ENCODE measurements around the gene FIGNL2. TPM values are rescaled to one million over a fixed set of nuclear protein-coding genes. Genes with fewer than 3 reads are reported as not detected.

FIGNL2 gene
- total RNA-seq, 2 experiments from 2014 or later = 0.25 to 0.36 TPM

GRCh38 chr12:51872689-51872981, 24.1 kb upstream of the FIGNL2 start:
- CTCF ChIA-PET = interaction anchor here (0.7 to 2.8 kb wide), 2 partner anchors 48 to 109 kb away, joined by 3 to 10 read pairs; no protein-coding TSS in a partner anchor
- intact Hi-C loops (cut with micrococcal nuclease) = loop anchor here (10.0 kb wide), 1 partner anchor 198 kb away; no protein-coding TSS in a partner anchor

GRCh38 chr12:51871918-51872688, 23.6 kb upstream of the FIGNL2 start:
- peaks cover 14% of the 10 kb centered on the region for H3K4me1 Mint-ChIP-seq (ENCODE audit: low read depth)
- H3K9me3 Mint-ChIP-seq = no peaks in the 10 kb centered on the region
- intact Hi-C loops (cut with micrococcal nuclease) = loop anchor here (10.0 kb wide), 1 partner anchor 197 kb away; no protein-coding TSS in a partner anchor
- DNase-seq = no peak
- H3K4me3 Mint-ChIP-seq = no peak overlapping the region
- no peaks in the 10 kb centered on the region for H3K36me3 Mint-ChIP-seq (ENCODE audit: low read depth)
- CTCF ChIA-PET = interaction anchor here (2.8 kb wide), 1 partner anchor 48 kb away, joined by 10 read pairs; no protein-coding TSS in a partner anchor
- peaks cover 31% of the 10 kb centered on the region for H3K27me3 Mint-ChIP-seq (ENCODE audit: low read depth)
- H3K27ac Mint-ChIP-seq = no peak overlapping the region

More at GRCh38 chr12:51872689-51872981, 24.1 kb upstream of the FIGNL2 start:
- Mint-ChIP-seq H3K36me3 (ENCODE audit: low read depth) (no peaks in the 10 kb centered on the region), H3K27me3 (ENCODE audit: low read depth) (peaks cover 26% of the 10 kb centered on the region), H3K9me3 (no peaks in the 10 kb centered on the region), H3K27ac (no peak overlapping the region), H3K4me1 (ENCODE audit: low read depth) (peaks cover 14% of the 10 kb centered on the region), H3K4me3 (no peak overlapping the region)
- DNase-seq = no peak

GRCh38 chr12:51871126-51871525, 22.6 kb upstream of the FIGNL2 start:
- Mint-ChIP-seq H3K36me3 (ENCODE audit: low read depth) (no peaks in the 10 kb centered on the region), H3K27ac (no peak overlapping the region), H3K4me1 (ENCODE audit: low read depth) (peaks cover 14% of the 10 kb centered on the region), H3K9me3 (no peaks in the 10 kb centered on the region), H3K27me3 (ENCODE audit: low read depth) (peaks cover 34% of the 10 kb centered on the region), H3K4me3 (no peak overlapping the region)
- CTCF ChIA-PET = no interaction called here
- intact Hi-C loops (cut with micrococcal nuclease) = loop anchor here (10.0 kb wide), 1 partner anchor 196 kb away; no protein-coding TSS in a partner anchor
- no peak for DNase-seq

GRCh38 chr12:51870504-51870903, 22.0 kb upstream of the FIGNL2 start:
- Mint-ChIP-seq H3K9me3 (no peaks in the 10 kb centered on the region), H3K4me1 (ENCODE audit: low read depth) (peaks cover 14% of the 10 kb centered on the region), H3K27me3 (ENCODE audit: low read depth) (peaks cover 37% of the 10 kb centered on the region), H3K4me3 (no peak overlapping the region), H3K27ac (no peak overlapping the region), H3K36me3 (ENCODE audit: low read depth) (no peaks in the 10 kb centered on the region)
- intact Hi-C loops (cut with micrococcal nuclease) = loop anchor here (10.0 kb wide), 1 partner anchor 196 kb away; no protein-coding TSS in a partner anchor
- CTCF ChIA-PET = interaction anchor here (1.2 kb wide), 1 partner anchor 9 kb away, joined by 3 read pairs; no protein-coding TSS in a partner anchor
- DNase-seq = no peak

- Mint-ChIP-seq H3K27ac (no peak overlapping the region), H3K36me3 (ENCODE audit: low read depth) (no peaks in the 10 kb centered on the region), H3K9me3 (no peaks in the 10 kb centered on the region), H3K4me3 (no peak overlapping the region), H3K27me3 (ENCODE audit: low read depth) (peaks cover 42% of the 10 kb centered on the region), H3K4me1 (ENCODE audit: low read depth) (peaks cover 14% of the 10 kb centered on the region)
- no peak for DNase-seq
- CTCF ChIA-PET = interaction anchor here (1.2 kb wide), 1 partner anchor 9 kb away, joined by 3 read pairs; no protein-coding TSS in a partner anchor
- intact Hi-C loops (cut with micrococcal nuclease) = loop anchor here (5.0 to 10.0 kb wide), 2 partner anchors 195 to 278 kb away; partner anchors contain the start of gene SCN8A
These were observed 21.4 kb upstream of the FIGNL2 start for GRCh38 chr12:51869931-51870330.

- peaks cover 16% of the 10 kb centered on the region for H3K4me1 Mint-ChIP-seq (ENCODE audit: low read depth)
- H3K27ac Mint-ChIP-seq = no peak overlapping the region
- CTCF ChIA-PET = interaction anchor here (1.2 kb wide), 1 partner anchor 10 kb away, joined by 3 read pairs; no protein-coding TSS in a partner anchor
- intact Hi-C loops (cut with micrococcal nuclease) = loop anchor here (5.0 kb wide), 1 partner anchor 277 kb away; the partner anchor contains the start of gene SCN8A
- H3K36me3 Mint-ChIP-seq (ENCODE audit: low read depth) = no peaks in the 10 kb centered on the region
- H3K27me3 Mint-ChIP-seq (ENCODE audit: low read depth) = peaks cover 46% of the 10 kb centered on the region
- DNase-seq = no peak
- no peaks in the 10 kb centered on the region for H3K9me3 Mint-ChIP-seq
- no peak overlapping the region for H3K4me3 Mint-ChIP-seq
These were observed 21.0 kb upstream of the FIGNL2 start for GRCh38 chr12:51869496-51869865.

GRCh38 chr12:51868821-51869495, 20.4 kb upstream of the FIGNL2 start:
- Mint-ChIP-seq H3K9me3 (no peaks in the 10 kb centered on the region), H3K27me3 (ENCODE audit: low read depth) (peaks cover 48% of the 10 kb centered on the region), H3K36me3 (ENCODE audit: low read depth) (no peaks in the 10 kb centered on the region), H3K27ac (no peak overlapping the region), H3K4me3 (no peak overlapping the region), H3K4me1 (ENCODE audit: low read depth) (peaks cover 19% of the 10 kb centered on the region)
- intact Hi-C loops (cut with micrococcal nuclease) = loop anchor here (5.0 kb wide), 1 partner anchor 277 kb away; the partner anchor contains the start of gene SCN8A
- CTCF ChIA-PET = interaction anchor here (0.5 kb wide), 1 partner anchor 248 kb away, joined by 3 read pairs; no protein-coding TSS in a partner anchor
- DNase-seq = no peak

GRCh38 chr12:51867796-51868428, 19.4 kb upstream of the FIGNL2 start:
- H3K27ac Mint-ChIP-seq = no peak overlapping the region
- H3K4me1 Mint-ChIP-seq (ENCODE audit: low read depth) = peaks cover 24% of the 10 kb centered on the region
- H3K27me3 Mint-ChIP-seq (ENCODE audit: low read depth) = peaks cover 54% of the 10 kb centered on the region
- no peaks in the 10 kb centered on the region for H3K36me3 Mint-ChIP-seq (ENCODE audit: low read depth)
- intact Hi-C loops (cut with micrococcal nuclease) = loop anchor here (5.0 kb wide), 1 partner anchor 276 kb away; the partner anchor contains the start of gene SCN8A
- no peak for DNase-seq
- H3K4me3 Mint-ChIP-seq = no peak overlapping the region
- H3K9me3 Mint-ChIP-seq = no peaks in the 10 kb centered on the region
- CTCF ChIA-PET = interaction anchor here (0.7 to 1.1 kb wide), 2 partner anchors 21 to 126 kb away, joined by 3 to 5 read pairs; no protein-coding TSS in a partner anchor

- CTCF ChIA-PET = interaction anchor here (0.6 to 1.1 kb wide), 3 partner anchors 18 to 127 kb away, joined by 3 to 5 read pairs (median 3); no protein-coding TSS in a partner anchor
- intact Hi-C loops (cut with micrococcal nuclease) = loop anchor here (5.0 kb wide), 1 partner anchor 275 kb away; the partner anchor contains the start of gene SCN8A
- Mint-ChIP-seq H3K4me1 (ENCODE audit: low read depth) (peaks cover 24% of the 10 kb centered on the region), H3K27me3 (ENCODE audit: low read depth) (peaks cover 58% of the 10 kb centered on the region), H3K36me3 (ENCODE audit: low read depth) (no peaks in the 10 kb centered on the region), H3K4me3 (no peak overlapping the region), H3K27ac (no peak overlapping the region), H3K9me3 (no peaks in the 10 kb centered on the region)
- no peak for DNase-seq
These were observed 18.9 kb upstream of the FIGNL2 start for GRCh38 chr12:51867371-51867770.

GRCh38 chr12:51866762-51867161, 18.2 kb upstream of the FIGNL2 start:
- H3K27me3 Mint-ChIP-seq (ENCODE audit: low read depth) = peaks cover 64% of the 10 kb centered on the region

GRCh38 chr12:51866324-51866723, 17.8 kb upstream of the FIGNL2 start:
- H3K27ac Mint-ChIP-seq = no peak overlapping the region
- no peak for DNase-seq
- H3K27me3 Mint-ChIP-seq (ENCODE audit: low read depth) = peaks cover 64% of the 10 kb centered on the region

More at GRCh38 chr12:51866762-51867161, 18.2 kb upstream of the FIGNL2 start:
- H3K36me3 Mint-ChIP-seq (ENCODE audit: low read depth) = no peaks in the 10 kb centered on the region
- no peak for DNase-seq
- H3K4me1 Mint-ChIP-seq (ENCODE audit: low read depth) = peaks cover 24% of the 10 kb centered on the region
- H3K4me3 Mint-ChIP-seq = no peak overlapping the region
- intact Hi-C loops (cut with micrococcal nuclease) = loop anchor here (5.0 kb wide), 1 partner anchor 274 kb away; the partner anchor contains the start of gene SCN8A
- no peaks in the 10 kb centered on the region for H3K9me3 Mint-ChIP-seq
- H3K27ac Mint-ChIP-seq = no peak overlapping the region
- CTCF ChIA-PET = interaction anchor here (0.6 to 0.7 kb wide), 2 partner anchors 17 to 47 kb away, joined by 3 read pairs; no protein-coding TSS in a partner anchor

More at GRCh38 chr12:51866324-51866723, 17.8 kb upstream of the FIGNL2 start:
- intact Hi-C loops (cut with micrococcal nuclease) = loop anchor here (5.0 kb wide), 1 partner anchor 274 kb away; the partner anchor contains the start of gene SCN8A
- CTCF ChIA-PET = interaction anchor here (0.7 kb wide), 1 partner anchor 47 kb away, joined by 3 read pairs; no protein-coding TSS in a partner anchor
- no peaks in the 10 kb centered on the region for H3K9me3 Mint-ChIP-seq
- H3K36me3 Mint-ChIP-seq (ENCODE audit: low read depth) = no peaks in the 10 kb centered on the region
- H3K4me1 Mint-ChIP-seq (ENCODE audit: low read depth) = peaks cover 24% of the 10 kb centered on the region
- no peak overlapping the region for H3K4me3 Mint-ChIP-seq
